HEK293 (cell line): ENCODE results near the gene PDZD2.

Experiments used
- CTCF ChIP-seq: fragments of 450-650 bp; formaldehyde crosslinking; IDR thresholded peaks from 2 replicates; pipeline ENCODE4 v1.5.1; 2016; ENCODE audit warnings: missing biosample characterization, missing genetic modification characterization
- KLF10 ChIP-seq: fragments of 450-650 bp; IDR thresholded peaks from 2 replicates; pipeline ENCODE4 v1.5.1; 2018; ENCODE audit warnings: missing biosample characterization, mild to moderate bottlenecking, missing genetic modification characterization
- PATZ1 ChIP-seq: fragments of 450-650 bp; formaldehyde crosslinking; IDR thresholded peaks from 2 replicates; pipeline ENCODE4 v1.5.1; 2016; ENCODE audit warnings: missing biosample characterization, missing genetic modification characterization
- TCF7L2 ChIP-seq: IDR thresholded peaks from 2 replicates; pipeline ENCODE4 v1.6.1; 2011; ENCODE audit warnings: low read depth, mild to moderate bottlenecking, inconsistent platforms, low read length, moderate library complexity, borderline replicate concordance
- ZNF362 ChIP-seq: fragments of 450-650 bp; formaldehyde crosslinking; IDR thresholded peaks from 2 replicates; pipeline ENCODE4 v1.5.1; 2016; ENCODE audit warnings: missing biosample characterization, missing genetic modification characterization
- ZNF555 ChIP-seq: fragments of 450-650 bp; formaldehyde crosslinking; conservative IDR thresholded peaks from 2 replicates; pipeline ENCODE4 v1.5.1; 2017; ENCODE audit warnings: missing biosample characterization, mild to moderate bottlenecking, missing genetic modification characterization, inconsistent platforms
- ZNF558 ChIP-seq: fragments of 450-650 bp; formaldehyde crosslinking; IDR thresholded peaks from 2 replicates; pipeline ENCODE4 v1.5.1; 2016; ENCODE audit warnings: missing biosample characterization, missing genetic modification characterization
- ZNF664 ChIP-seq: fragments of 450-650 bp; formaldehyde crosslinking; IDR thresholded peaks from 2 replicates; pipeline ENCODE4 v1.5.1; 2016; ENCODE audit warnings: missing biosample characterization, missing genetic modification characterization

GRCh38 chr5:32107291-32107690 lies 468.4 kb downstream of the PDZD2 start:
- TF ChIP-seq CTCF (tag by site-specific recombination) (no peak), ZNF664 (tag by site-specific recombination) (no peak), TCF7L2 (no peak), ZNF362 (tag by site-specific recombination) (no peak), PATZ1 (no peak), ZNF558 (tag by site-specific recombination) (no peak), ZNF555 (tag by site-specific recombination) (no peak), KLF10 (tag by site-specific recombination) (no peak)
